B cell (primary cell): ENCODE results near the gene CAMK1D. TPM values are rescaled to one million over a fixed set of nuclear protein-coding genes. Genes with fewer than 3 reads are reported as not detected.

Source experiments
- ATAC-seq: fragments of 200-7000 bp; cut with Tn5 transposase; one replicate; pipeline ENCODE4 v1.10.0; 2021; ENCODE audit warnings: low read depth, mild to moderate bottlenecking, moderate number of reproducible peaks, moderate library complexity
- CTCF ChIA-PET: fragments of 350-600 bp; sonication (Branson Sonifier 250); formaldehyde crosslinking; loops from one replicate; lab custom pipeline; 2021; ENCODE audit warnings: antibody characterized with exemption, inconsistent platforms; lab: Charles Lee
- POLR2A ChIA-PET: fragments of 350-600 bp; sonication (Branson Sonifier 250); formaldehyde crosslinking; loops from one replicate; lab custom pipeline; 2021; ENCODE audit warnings: antibody characterized with exemption; lab: Charles Lee
- DNase-seq: peaks from one replicate; pipeline ENCODE4 v3.0.0; 2013
- H2AFZ ChIP-seq: 2 replicates; pipeline ENCODE4 v1.6.1; 2012; ENCODE audit warnings: mild to moderate bottlenecking, low read depth, low read length; ENCODE audit not compliant: insufficient read depth, poor library complexity, severe bottlenecking
- H3K27ac ChIP-seq, 2 donors: 1 replicate in 1 of 2; 2 replicates in 1 of 2; pipeline ENCODE4 v1.5.1; 2012 to 2013; ENCODE audit warnings: low read length in 2 of 2, mild to moderate bottlenecking in 2 of 2, moderate library complexity in 1 of 2
- H3K27me3 ChIP-seq, 4 experiments: fragments of 200-600 bp in 1 of 4; sonication (generic) in 1 of 4; replicated peaks in 1 of 4; 1 replicate in 2 of 4; 2 replicates in 2 of 4; pipeline versions ENCODE4 v1.6.1 to v1.7.0; 2013 to 2016; ENCODE audit warnings: low read length in 3 of 4, mild to moderate bottlenecking in 2 of 4, mixed read lengths in 1 of 4, moderate library complexity in 1 of 4; ENCODE audit not compliant: insufficient read depth in 4 of 4, control insufficient read depth in 3 of 4; ENCODE audit errors: control extremely low read depth in 1 of 4
- H3K36me3 ChIP-seq, 2 experiments: replicated peaks in 1 of 2; 1 replicate in 1 of 2; 2 replicates in 1 of 2; pipeline versions ENCODE4 v1.6.1 to v1.7.1; 2013; ENCODE audit warnings: low read length in 1 of 2; ENCODE audit not compliant: insufficient read depth in 2 of 2, control insufficient read depth in 1 of 2; ENCODE audit errors: control extremely low read depth in 1 of 2, extremely low read depth in 1 of 2
- H3K4me1 ChIP-seq, 2 donors: fragments of 200-600 bp in 1 of 2; sonication (generic) in 1 of 2; 1 replicate in 1 of 2; 2 replicates in 1 of 2; pipeline versions ENCODE4 v1.5.1 to v1.6.1; 2013 to 2017; ENCODE audit warnings: low read length in 2 of 2; ENCODE audit not compliant: control insufficient read depth in 2 of 2, insufficient read depth in 2 of 2
- H3K4me2 ChIP-seq: replicated peaks from 2 replicates; pipeline ENCODE3; 2012; ENCODE audit warnings: mild to moderate bottlenecking, low read depth, low read length; ENCODE audit not compliant: poor library complexity, severe bottlenecking
- H3K4me3 ChIP-seq, 5 experiments: fragments of 200-600 bp in 1 of 5; sonication (generic) in 1 of 5; 1 replicate in 3 of 5; 2 replicates in 2 of 5; pipeline versions ENCODE4 v1.5.1 to v1.7.0; 2011 to 2016; ENCODE audit warnings: low read length in 4 of 5, mild to moderate bottlenecking in 4 of 5, low read depth in 2 of 5, control low read depth in 1 of 5, moderate library complexity in 1 of 5; ENCODE audit not compliant: insufficient read depth in 1 of 5; ENCODE audit errors: control extremely low read depth in 1 of 5, extremely low read depth in 1 of 5
- H3K79me2 ChIP-seq: fragments of 200-600 bp; sonication (generic); one replicate; pipeline ENCODE4 v1.6.0; 2016; ENCODE audit warnings: low read length; ENCODE audit not compliant: control insufficient read depth, insufficient read depth
- H3K9ac ChIP-seq: fragments of 200-600 bp; sonication (generic); 2 replicates; pipeline ENCODE4 v1.6.1; 2017; ENCODE audit warnings: mild to moderate bottlenecking, low read length, moderate library complexity
- H3K9me3 ChIP-seq, 3 donors: one replicate each; pipeline versions ENCODE4 v1.6.1 to v1.7.1; 2013; ENCODE audit warnings: low read length in 2 of 3; ENCODE audit not compliant: control insufficient read depth in 2 of 3, insufficient read depth in 1 of 3; ENCODE audit errors: control extremely low read depth in 1 of 3
- H4K20me1 ChIP-seq: 2 replicates; pipeline ENCODE4 v1.6.0; 2012; ENCODE audit warnings: mild to moderate bottlenecking, low read length; ENCODE audit not compliant: insufficient read depth, control insufficient read depth, poor library complexity, severe bottlenecking
- H3K27ac Mint-ChIP-seq: one replicate; pipeline ENCODE4 v1.8.0; 2021; ENCODE audit warnings: mixed read lengths
- H3K27me3 Mint-ChIP-seq: one replicate; pipeline ENCODE4 v1.8.0; 2021; ENCODE audit warnings: mixed read lengths
- H3K4me1 Mint-ChIP-seq: one replicate; pipeline ENCODE4 v1.8.0; 2021; ENCODE audit warnings: mixed read lengths
- H3K4me3 Mint-ChIP-seq: one replicate; pipeline ENCODE4 v1.8.0; 2021; ENCODE audit warnings: mixed read lengths
- H3K9me3 Mint-ChIP-seq: one replicate; pipeline ENCODE4 v1.8.0; 2022; ENCODE audit warnings: mixed read lengths; ENCODE audit not compliant: insufficient read depth
- EZH2 ChIP-seq: IDR thresholded peaks from 2 replicates; pipeline ENCODE4 v1.6.1; 2012; ENCODE audit warnings: borderline replicate concordance, low read depth, mild to moderate bottlenecking, moderate library complexity, low read length; ENCODE audit not compliant: insufficient read depth, poor library complexity, severe bottlenecking
- WGBS: methylation state at CpG from one replicate; pipeline ENCODE4 v1.1.5; 2013; ENCODE audit warnings: missing lambda C conversion rate; ENCODE audit not compliant: insufficient coverage; 5-methylcytosine and 5-hydroxymethylcytosine counted together
- intact Hi-C: fragments of 100-400 bp; cut with micrococcal nuclease; formaldehyde crosslinking; loops from one replicate; pipeline ENCODE4 v1.10.0; 2022
- polyA plus RNA-seq: library from polyadenylated mRNA; depleted of rRNA; stranded (reverse); fragments of >200 nt; gene quantifications from 2 replicates; pipeline ENCODE4 v1.2.3, GENCODE V29; 2012
- total RNA-seq, 2 donors: library from RNA; stranded (reverse); fragments of 120-200 nt in 1 of 2; gene quantifications; 1 replicate in 1 of 2; 2 replicates in 1 of 2; pipeline versions ENCODE4 v1.2.3 to v1.2.4, GENCODE V29; 2013 to 2022
- TF ChIP-seq, protein P1 (sequence below): fragments of 200-600 bp; IDR thresholded peaks from one replicate; pipeline ENCODE4 v1.8.0; 2022; ENCODE audit warnings: antibody characterized with exemption, mild to moderate bottlenecking

CAMK1D gene
- total and polyA plus RNA-seq, 2 donors (not counting 1 experiment from before 2014, with no cell fraction given), result 34.1 to 69.7 TPM

DNA sequence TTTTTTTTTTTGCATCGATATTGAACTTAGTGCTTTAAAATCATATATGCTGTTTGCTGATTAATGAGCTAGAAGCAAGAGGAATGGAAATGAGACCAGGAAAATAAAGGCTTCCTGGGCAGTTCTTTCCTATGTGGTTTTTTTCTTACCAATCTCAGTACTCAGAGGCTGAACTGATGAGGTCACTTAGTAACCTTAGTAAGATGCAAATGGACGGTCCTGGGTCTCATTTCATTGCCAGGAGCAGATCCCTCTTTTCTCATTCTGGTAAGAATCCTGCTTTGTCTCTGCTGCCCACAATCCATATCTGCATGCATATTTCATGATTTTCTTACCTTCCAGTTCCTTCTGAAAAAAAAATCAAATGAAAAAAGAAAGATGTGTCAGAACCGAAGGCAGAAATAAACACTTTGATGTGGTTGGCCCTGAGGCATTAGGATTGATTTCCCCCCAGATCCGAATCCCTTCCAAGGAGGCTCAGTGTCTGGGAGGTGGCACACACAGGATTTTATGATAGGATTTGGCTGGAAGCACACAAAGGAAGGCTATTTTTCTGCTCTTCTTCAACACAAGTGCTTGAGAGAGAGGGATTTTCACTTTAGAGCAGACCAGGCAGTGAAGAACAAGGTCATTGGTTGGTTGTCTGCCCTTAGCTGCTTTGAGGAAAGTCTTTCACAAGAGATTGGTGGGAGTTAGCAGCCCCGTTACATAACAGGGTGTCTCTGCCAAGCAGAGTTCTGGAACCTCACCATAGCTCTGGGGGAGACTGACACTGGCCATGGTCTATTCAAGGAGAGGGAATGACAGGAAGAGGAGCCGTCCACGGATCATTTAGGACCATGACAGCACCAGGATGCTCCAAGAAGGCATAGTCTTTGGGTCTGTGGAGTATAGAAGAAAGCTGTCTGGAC lies 150.0 kb downstream of the CAMK1D start:
- H3K4me2 ChIP-seq, result no peak overlapping the region
- H3K36me3 ChIP-seq, result no peaks in the 10 kb centered on the region
- H3K4me1 Mint-ChIP-seq, result peaks cover 67% of the 10 kb centered on the region
- H3K9me3 ChIP-seq, result no peaks in the 10 kb centered on the region
- H3K27me3 ChIP-seq, result no peaks in the 10 kb centered on the region
- DNase-seq, result no peak
- H3K4me1 ChIP-seq, result peaks cover 6 to 13% of the 10 kb centered on the region in 2 donors
- WGBS, result 91% methylated on average over 5 of the region's 7 CpGs
- ChIA-PET POLR2A (interaction anchor here (0.6 kb wide), 1 partner anchor 851 kb away, joined by 3 read pairs; no protein-coding TSS in a partner anchor), CTCF (interaction anchor here (0.7 to 1.8 kb wide), 2 partner anchors 12 to 235 kb away, joined by 3 to 5 read pairs; no protein-coding TSS in a partner anchor)
- H3K9ac ChIP-seq, result no peak overlapping the region
- H3K27me3 Mint-ChIP-seq, result no peaks in the 10 kb centered on the region
- TF ChIP-seq, protein P1, sequence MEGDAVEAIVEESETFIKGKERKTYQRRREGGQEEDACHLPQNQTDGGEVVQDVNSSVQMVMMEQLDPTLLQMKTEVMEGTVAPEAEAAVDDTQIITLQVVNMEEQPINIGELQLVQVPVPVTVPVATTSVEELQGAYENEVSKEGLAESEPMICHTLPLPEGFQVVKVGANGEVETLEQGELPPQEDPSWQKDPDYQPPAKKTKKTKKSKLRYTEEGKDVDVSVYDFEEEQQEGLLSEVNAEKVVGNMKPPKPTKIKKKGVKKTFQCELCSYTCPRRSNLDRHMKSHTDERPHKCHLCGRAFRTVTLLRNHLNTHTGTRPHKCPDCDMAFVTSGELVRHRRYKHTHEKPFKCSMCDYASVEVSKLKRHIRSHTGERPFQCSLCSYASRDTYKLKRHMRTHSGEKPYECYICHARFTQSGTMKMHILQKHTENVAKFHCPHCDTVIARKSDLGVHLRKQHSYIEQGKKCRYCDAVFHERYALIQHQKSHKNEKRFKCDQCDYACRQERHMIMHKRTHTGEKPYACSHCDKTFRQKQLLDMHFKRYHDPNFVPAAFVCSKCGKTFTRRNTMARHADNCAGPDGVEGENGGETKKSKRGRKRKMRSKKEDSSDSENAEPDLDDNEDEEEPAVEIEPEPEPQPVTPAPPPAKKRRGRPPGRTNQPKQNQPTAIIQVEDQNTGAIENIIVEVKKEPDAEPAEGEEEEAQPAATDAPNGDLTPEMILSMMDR, result no peak
- TF ChIP-seq EZH2, result no peak
- H3K4me3 ChIP-seq, result no peak overlapping the region
- no peak for ATAC-seq
- H2AFZ ChIP-seq, result no peak overlapping the region
- intact Hi-C loops, result no loop called here
- no peak overlapping the region for H3K27ac ChIP-seq
- H4K20me1 ChIP-seq, result peaks cover 90% of the 10 kb centered on the region
- H3K4me3 Mint-ChIP-seq, result no peak overlapping the region
- no peaks in the 10 kb centered on the region for H3K9me3 Mint-ChIP-seq
- H3K79me2 ChIP-seq, result peaks cover 100% of the 10 kb centered on the region
- no peak overlapping the region for H3K27ac Mint-ChIP-seq
